ENCODE data around the gene GARIN5A. TPM values are rescaled to one million over a fixed set of nuclear protein-coding genes. Genes with fewer than 3 reads are reported as not detected.

The GARIN5A gene
- total RNA-seq, 4 donors from 2014 or later: 0.32 to 0.52 TPM; not detected in 2

GRCh38 chr19:50498219-50499056, 21.8 kb upstream of the GARIN5A start:
- peaks cover 0 to 19% (median 17%) of the 10 kb centered on the region in 4 donors for H3K4me1 ChIP-seq
- no peaks in the 10 kb centered on the region for H3K9me3 ChIP-seq
- peaks cover 0 to 3% (median 0%) of the 10 kb centered on the region in 4 donors for H3K36me3 ChIP-seq
- TF ChIP-seq EP300 (IDR thresholded peaks at IDR 0.05): no peak
- TF ChIP-seq CTCF (IDR thresholded peaks at IDR 0.05): no peak
- TF ChIP-seq POLR2A (IDR thresholded peaks at IDR 0.05; ENCODE audit: low read depth): no peak
- TF ChIP-seq POLR2AphosphoS5 (IDR thresholded peaks at IDR 0.05): no peak
- no peak overlapping the region for H3K27ac ChIP-seq (replicated peaks in 1 of 4)
- H3K4me3 ChIP-seq: no peak overlapping the region
- 81% methylated on average over 11 of the region's 11 CpGs for WGBS
- H3K27me3 ChIP-seq: no peaks in the 10 kb centered on the region
- intact Hi-C loops (cut with DNase I): no loop called here
- DNase-seq (ENCODE audit: extremely low spot score): no peak

GRCh38 chr19:50497022-50497405, 20.4 kb upstream of the GARIN5A start:
- intact Hi-C loops (cut with DNase I): no loop called here
- no peak for TF ChIP-seq CTCF (IDR thresholded peaks at IDR 0.05)
- TF ChIP-seq EP300 (IDR thresholded peaks at IDR 0.05): no peak
- TF ChIP-seq POLR2AphosphoS5 (IDR thresholded peaks at IDR 0.05): no peak
- TF ChIP-seq POLR2A (IDR thresholded peaks at IDR 0.05; ENCODE audit: low read depth): no peak
- no peak for DNase-seq (ENCODE audit: extremely low spot score)
- WGBS: 78% methylated on average over 8 of the region's 8 CpGs
- Histone ChIP-seq H3K4me3 (no peak overlapping the region), H3K27me3 (no peaks in the 10 kb centered on the region), H3K36me3 (peaks cover 0 to 3% (median 0%) of the 10 kb centered on the region in 4 donors), H3K9me3 (no peaks in the 10 kb centered on the region), H3K27ac (replicated peaks in 1 of 4) (no peak overlapping the region), H3K4me1 (peaks cover 0 to 19% (median 17%) of the 10 kb centered on the region in 4 donors)

- TF ChIP-seq CTCF (IDR thresholded peaks at IDR 0.05) (no peak), EP300 (IDR thresholded peaks at IDR 0.05) (no peak), POLR2AphosphoS5 (IDR thresholded peaks at IDR 0.05) (no peak), POLR2A (IDR thresholded peaks at IDR 0.05; ENCODE audit: low read depth) (no peak)
- Histone ChIP-seq H3K27ac (replicated peaks in 1 of 4) (no peak overlapping the region), H3K4me3 (no peak overlapping the region), H3K9me3 (no peaks in the 10 kb centered on the region), H3K36me3 (peaks cover 0 to 3% (median 0%) of the 10 kb centered on the region in 4 donors), H3K4me1 (peaks cover 0 to 14% (median 11%) of the 10 kb centered on the region in 4 donors), H3K27me3 (peaks cover 0 to under 1% (median 0%) of the 10 kb centered on the region in 4 donors)
- 68% methylated on average over 28 of the region's 30 CpGs for WGBS
- DNase-seq (ENCODE audit: extremely low spot score): no peak
- intact Hi-C loops (cut with DNase I): no loop called here
Measured at GRCh38 chr19:50496189-50497021, 19.8 kb upstream of the GARIN5A start.

- no peak for DNase-seq (ENCODE audit: extremely low spot score)
- TF ChIP-seq CTCF (IDR thresholded peaks at IDR 0.05): no peak
- Histone ChIP-seq H3K4me3 (no peak overlapping the region), H3K9me3 (no peaks in the 10 kb centered on the region), H3K27ac (replicated peaks in 1 of 4) (no peak overlapping the region), H3K27me3 (peaks cover 0 to 14% (median 1%) of the 10 kb centered on the region in 4 donors), H3K4me1 (peaks cover 0 to 6% (median under 1%) of the 10 kb centered on the region in 4 donors), H3K36me3 (peaks cover 0 to 7% (median 0%) of the 10 kb centered on the region in 4 donors)
- WGBS: 90% methylated on average over 5 of the region's 5 CpGs
- intact Hi-C loops (cut with DNase I): no loop called here
Measured at GRCh38 chr19:50495020-50495531, 18.4 kb upstream of the GARIN5A start.

Data from esophagus muscularis mucosa (tissue), 4 donors.